NCI-H2196 treated with DMSO at 0.1 percent for 48 hours (cell line): ENCODE measurements around the gene CYFIP1.

Experiments
- DNase-seq: peaks from one replicate; lab custom pipeline; 2025; ENCODE audit not compliant: unreplicated experiment; lab: John Stamatoyannopoulos, UW

Gene CYFIP1

GRCh38 chr15:22871481-22872086 lies 108.6 kb downstream of the CYFIP1 start:
- DNase-seq, result no peak

- no peak for DNase-seq
Measured at GRCh38 chr15:22870865-22871264, 109.3 kb downstream of the CYFIP1 start.

- DNase-seq, result no peak
Measured at GRCh38 chr15:22869856-22870255, 110.3 kb downstream of the CYFIP1 start.

- no peak for DNase-seq
Measured at GRCh38 chr15:22868928-22869327, 111.2 kb downstream of the CYFIP1 start.

- DNase-seq, result no peak
Measured at GRCh38 chr15:22868495-22868894, 111.7 kb downstream of the CYFIP1 start.

- DNase-seq, result no peak
Measured at GRCh38 chr15:22867886-22868285, 112.3 kb downstream of the CYFIP1 start.

GRCh38 chr15:22866079-22866478 lies 114.1 kb downstream of the CYFIP1 start:
- no peak for DNase-seq

GRCh38 chr15:22863356-22863755 lies 116.8 kb downstream of the CYFIP1 start:
- DNase-seq, result no peak

GRCh38 chr15:22861161-22861560 lies 119.0 kb downstream of the CYFIP1 start:
- no peak for DNase-seq

- DNase-seq, result no peak
Measured at GRCh38 chr15:22856659-22857058, 123.5 kb downstream of the CYFIP1 start.

GRCh38 chr15:22855791-22856190 lies 124.4 kb downstream of the CYFIP1 start:
- DNase-seq, result no peak

GRCh38 chr15:22851513-22851912 lies 128.7 kb downstream of the CYFIP1 start:
- no peak for DNase-seq

GRCh38 chr15:22850055-22850454 lies 130.1 kb downstream of the CYFIP1 start:
- DNase-seq, result no peak

GRCh38 chr15:22846073-22846472 lies 134.1 kb downstream of the CYFIP1 start:
- DNase-seq, result no peak

GRCh38 chr15:22845289-22845900 lies 134.8 kb downstream of the CYFIP1 start:
- no peak for DNase-seq

GRCh38 chr15:22844421-22845288 lies 135.5 kb downstream of the CYFIP1 start:
- no peak for DNase-seq

- DNase-seq, result no peak
Measured at GRCh38 chr15:22839046-22839695, 141.0 kb downstream of the CYFIP1 start.

GRCh38 chr15:22838292-22839042 lies 141.7 kb downstream of the CYFIP1 start, which contains the start of gene NIPA2:
Gene NIPA2 (plus strand): TSS chr15:22838666. CDS start chr15:22851732, 13,066 bp downstream.
- DNase-seq, result peak; percentile 75

- DNase-seq, result no peak
Measured at GRCh38 chr15:22831473-22831872, 148.7 kb downstream of the CYFIP1 start.

- DNase-seq, result no peak
Measured at GRCh38 chr15:22827125-22827524, 153.0 kb downstream of the CYFIP1 start.
